ENCODE results near the gene HRCT1. TPM values are rescaled to one million over a fixed set of nuclear protein-coding genes. Genes with fewer than 3 reads are reported as not detected.

Gene HRCT1
- total RNA-seq, 1 experiment from 2014 or later, result 1.7 TPM

GRCh38 chr9:35935261-35935660 lies 29.3 kb downstream of the HRCT1 start:
- Histone ChIP-seq H3K79me2 (ENCODE audit: low read length) (no peaks in the 10 kb centered on the region), H3K4me1 (ENCODE audit: insufficient read depth, low read length) (no peaks in the 10 kb centered on the region), H3K9ac (ENCODE audit: low read length) (no peak overlapping the region), H3K9me3 (ENCODE audit: low read length) (no peaks in the 10 kb centered on the region), H3K4me2 (ENCODE audit: low read length) (no peak overlapping the region), H2AFZ (ENCODE audit: low read length) (no peak overlapping the region), H4K20me1 (ENCODE audit: low read length) (no peaks in the 10 kb centered on the region), H3K4me3 (ENCODE audit: low read length) (no peak overlapping the region), H3K27ac (ENCODE audit: low read length) (no peak overlapping the region), H3K27me3 (ENCODE audit: low read length) (no peaks in the 10 kb centered on the region), H3K36me3 (ENCODE audit: low read depth, low read length) (no peaks in the 10 kb centered on the region), H3F3A (ENCODE audit: low read length, unreplicated experiment) (no peaks in the 10 kb centered on the region), H3K9me2 (replicated peaks; ENCODE audit: low read length) (no peaks in the 10 kb centered on the region)
- intact Hi-C loops (cut with micrococcal nuclease), result no loop called here
- POLR2A ChIA-PET (ENCODE audit: unreplicated experiment), result no interaction called here
- ATAC-seq (no peak), DNase-seq (no peak)
- no peak for TF ChIP-seq EZH2phosphoT487 (IDR thresholded peaks at IDR 0.05; ENCODE audit: borderline replicate concordance, low read length)
- no peak for TF ChIP-seq EZH2 (IDR thresholded peaks at IDR 0.05; ENCODE audit: low read length, unreplicated experiment)
- CTCF ChIA-PET, result no interaction called here
- BruUV-seq (replicated peaks), result no TSS peak

GRCh38 chr9:35935755-35936509 lies 29.9 kb downstream of the HRCT1 start:
- no peaks in the 10 kb centered on the region for H3K36me3 ChIP-seq (ENCODE audit: low read depth, low read length)
- no peak overlapping the region for H3K4me2 ChIP-seq (ENCODE audit: low read length)
- CTCF ChIA-PET, result no interaction called here

GRCh38 chr9:35937227-35937626 lies 31.2 kb downstream of the HRCT1 start:
- Histone ChIP-seq H4K20me1 (ENCODE audit: low read length) (no peaks in the 10 kb centered on the region), H3K4me1 (ENCODE audit: insufficient read depth, low read length) (no peaks in the 10 kb centered on the region), H3K4me2 (ENCODE audit: low read length) (no peak overlapping the region), H3K4me3 (ENCODE audit: low read length) (no peak overlapping the region), H3K9me3 (ENCODE audit: low read length) (no peaks in the 10 kb centered on the region), H3K9ac (ENCODE audit: low read length) (no peak overlapping the region), H3K36me3 (ENCODE audit: low read depth, low read length) (no peaks in the 10 kb centered on the region), H3K27ac (ENCODE audit: low read length) (no peak overlapping the region), H3K79me2 (ENCODE audit: low read length) (no peaks in the 10 kb centered on the region), H3K9me2 (replicated peaks; ENCODE audit: low read length) (no peaks in the 10 kb centered on the region), H3K27me3 (ENCODE audit: low read length) (no peaks in the 10 kb centered on the region), H2AFZ (ENCODE audit: low read length) (no peak overlapping the region), H3F3A (ENCODE audit: low read length, unreplicated experiment) (no peaks in the 10 kb centered on the region)
- BruUV-seq (replicated peaks), result no TSS peak
- CTCF ChIA-PET, result no interaction called here
- no peak for TF ChIP-seq CTCF (conservative IDR thresholded peaks at IDR 0.05; ENCODE audit: low read depth, low read length)
- no peak for TF ChIP-seq EZH2 (IDR thresholded peaks at IDR 0.05; ENCODE audit: low read length, unreplicated experiment)
- no peak for TF ChIP-seq EZH2phosphoT487 (IDR thresholded peaks at IDR 0.05; ENCODE audit: borderline replicate concordance, low read length)
- POLR2A ChIA-PET (ENCODE audit: unreplicated experiment), result no interaction called here
- intact Hi-C loops (cut with micrococcal nuclease), result no loop called here
- no peak for DNase-seq
- ATAC-seq, result no peak

More at GRCh38 chr9:35935755-35936509, 29.9 kb downstream of the HRCT1 start:
- POLR2A ChIA-PET (ENCODE audit: unreplicated experiment), result no interaction called here
- intact Hi-C loops (cut with micrococcal nuclease), result no loop called here
- no peak overlapping the region for H3K27ac ChIP-seq (ENCODE audit: low read length)
- H4K20me1 ChIP-seq (ENCODE audit: low read length), result no peaks in the 10 kb centered on the region
- TF ChIP-seq EZH2phosphoT487 (IDR thresholded peaks at IDR 0.05; ENCODE audit: borderline replicate concordance, low read length), result no peak
- TF ChIP-seq EZH2 (IDR thresholded peaks at IDR 0.05; ENCODE audit: low read length, unreplicated experiment), result no peak
- TF ChIP-seq CTCF (conservative IDR thresholded peaks at IDR 0.05; ENCODE audit: low read depth, low read length), result no peak
- peak overlapping the region; percentile 42; the same call in 1 of the 2 replicates for H2AFZ ChIP-seq (ENCODE audit: low read length)
- H3K79me2 ChIP-seq (ENCODE audit: low read length), result no peaks in the 10 kb centered on the region
- no peak overlapping the region for H3K9ac ChIP-seq (ENCODE audit: low read length)
- ATAC-seq (no peak), DNase-seq (peak; percentile 11)
- BruUV-seq (replicated peaks), result no TSS peak
- H3K4me3 ChIP-seq (ENCODE audit: low read length), result no peak overlapping the region
- no peaks in the 10 kb centered on the region for H3K4me1 ChIP-seq (ENCODE audit: insufficient read depth, low read length)
- H3K9me2 ChIP-seq (replicated peaks; ENCODE audit: low read length), result no peaks in the 10 kb centered on the region
- no peaks in the 10 kb centered on the region for H3F3A ChIP-seq (ENCODE audit: low read length, unreplicated experiment)
- no peaks in the 10 kb centered on the region for H3K9me3 ChIP-seq (ENCODE audit: low read length)
- no peaks in the 10 kb centered on the region for H3K27me3 ChIP-seq (ENCODE audit: low read length)
